GM21528 (cell line): ENCODE measurements around the gene KLHL7.
"Not testable (repeated sequence)": the region's sequence is repeated elsewhere in the genome, so short reads cannot be mapped to it uniquely, and the experiment has no call there.

Experiments
- ATAC-seq: cut with Tn5 transposase; IDR thresholded peaks from one replicate; pipeline ENCODE4 v1.9.1; 2021; ENCODE audit warnings: mild to moderate bottlenecking, moderate library complexity; ENCODE audit not compliant: unreplicated experiment, low FRiP score

KLHL7 gene

DNA sequence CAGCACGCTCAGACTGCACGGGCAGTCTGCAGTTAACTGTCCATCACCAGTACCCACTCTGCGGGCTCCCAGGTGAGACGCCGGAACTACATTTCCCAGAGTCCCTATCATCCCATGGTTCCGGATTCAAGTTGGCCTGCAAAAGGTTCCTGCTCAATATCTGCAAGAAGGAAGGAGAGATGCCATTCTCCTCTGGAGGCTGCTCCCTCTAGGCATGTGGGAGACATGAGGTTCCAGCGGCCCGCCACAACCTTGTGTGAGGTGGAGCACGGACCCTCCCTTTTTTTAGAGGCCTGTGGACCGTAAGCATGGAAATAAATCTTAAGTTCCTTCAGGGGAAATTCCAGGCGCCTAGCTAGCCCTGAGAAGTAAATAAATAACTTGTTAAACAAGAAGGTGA is 106.0 kb downstream of the KLHL7 start:
- no peak for ATAC-seq

GRCh38 chr7:23212395-23212794 is 106.8 kb downstream of the KLHL7 start:
- ATAC-seq, result no peak

- ATAC-seq, result no peak
Measured at GRCh38 chr7:23212841-23213240, 107.3 kb downstream of the KLHL7 start.

GRCh38 chr7:23213755-23214154 is 108.2 kb downstream of the KLHL7 start:
- ATAC-seq, result no peak

- ATAC-seq, result no peak
Measured at GRCh38 chr7:23214423-23214822, 108.8 kb downstream of the KLHL7 start.

DNA sequence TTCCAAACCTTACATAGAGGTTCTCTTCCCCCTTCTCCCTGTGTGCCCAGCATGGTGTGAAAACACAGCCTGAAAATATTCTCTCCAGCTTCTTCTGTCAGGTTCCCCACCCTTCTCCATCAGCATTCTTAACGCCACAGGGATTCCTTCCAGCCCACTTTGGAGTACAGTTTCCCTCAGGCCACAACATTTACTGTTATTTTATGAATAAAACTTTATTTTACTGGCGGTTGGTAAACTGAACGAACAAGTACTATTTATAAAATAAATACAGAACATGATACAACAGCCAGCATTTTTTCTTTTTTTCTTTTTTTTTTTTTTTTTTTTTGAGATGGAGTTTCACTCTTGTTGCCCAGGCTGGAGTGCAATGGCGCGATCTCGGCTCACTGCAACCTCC is 109.4 kb downstream of the KLHL7 start:
- ATAC-seq, result no peak

DNA sequence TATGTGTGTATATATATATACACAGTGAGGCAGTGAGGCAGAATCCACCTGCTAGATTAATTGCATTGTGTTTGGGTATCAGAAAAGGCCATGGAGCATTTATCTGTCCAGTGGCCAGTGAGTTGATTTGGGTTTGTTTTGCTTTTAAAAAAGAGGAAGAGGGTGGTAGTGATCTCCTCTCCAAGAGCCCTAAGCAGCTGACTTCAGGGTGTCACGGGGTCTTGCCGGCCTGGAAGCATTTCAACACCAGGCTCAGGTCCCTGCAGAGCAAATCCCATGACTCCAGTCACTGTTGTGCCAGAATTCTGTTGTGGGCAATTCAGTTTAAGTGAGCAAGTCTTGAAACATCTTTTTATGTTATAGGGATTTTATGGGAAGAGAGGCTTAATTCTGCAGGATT is 110.4 kb downstream of the KLHL7 start:
- ATAC-seq, result no peak

DNA sequence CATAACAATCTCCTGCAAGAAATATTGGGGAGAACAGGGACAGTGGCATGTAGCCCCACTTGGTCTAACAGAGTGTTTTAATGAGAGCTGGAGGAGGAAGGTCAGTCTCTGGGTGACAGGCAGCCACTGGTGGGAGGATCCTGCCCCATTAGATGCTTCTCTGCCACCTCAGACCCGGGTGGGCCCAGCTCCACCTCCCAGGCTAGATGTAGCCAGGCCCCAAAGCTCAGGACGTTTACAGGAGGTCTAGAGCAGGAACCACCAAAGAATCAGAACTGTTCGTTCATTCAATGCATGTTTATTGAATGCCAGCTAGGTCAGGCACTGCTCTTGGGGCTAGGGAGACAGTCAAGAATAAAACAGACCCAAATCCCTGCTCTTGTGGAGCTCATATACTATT is 112.6 kb downstream of the KLHL7 start:
- ATAC-seq, result no peak

GRCh38 chr7:23220690-23221305 is 115.2 kb downstream of the KLHL7 start:
- no peak for ATAC-seq

GRCh38 chr7:23222439-23223030 is 117.0 kb downstream of the KLHL7 start:
- ATAC-seq, result no peak

- ATAC-seq, result not testable (repeated sequence)
Measured at GRCh38 chr7:23224364-23224763, 118.8 kb downstream of the KLHL7 start.

DNA sequence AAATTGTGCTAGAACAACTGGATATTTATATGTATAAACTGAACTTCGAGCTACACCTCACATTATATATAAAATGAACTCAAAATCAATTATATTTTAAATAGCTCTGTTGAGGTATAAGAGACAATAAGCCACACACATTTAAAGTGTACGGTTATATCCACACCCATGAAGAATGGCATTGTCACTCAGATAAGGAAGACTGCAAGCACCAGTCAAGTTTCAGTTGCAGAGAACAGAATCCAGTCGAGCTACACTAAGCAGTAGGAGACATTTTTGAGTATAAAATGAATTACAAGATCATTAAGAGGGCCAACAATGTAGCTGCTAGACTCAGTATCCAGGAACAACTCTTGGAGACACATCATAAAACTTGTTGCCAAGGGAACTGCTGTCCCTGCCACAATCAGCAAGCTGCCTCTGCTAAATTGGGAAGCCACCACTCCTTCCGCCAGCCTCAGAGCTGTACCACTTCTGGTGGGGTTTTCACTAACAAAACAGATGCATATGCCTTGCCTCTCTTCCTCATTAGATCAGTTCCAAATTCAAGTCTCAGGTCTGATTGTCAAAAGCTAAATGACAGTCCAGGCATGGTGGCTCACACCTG is 121.4 kb downstream of the KLHL7 start:
- no peak for ATAC-seq
